ENCODE data around the gene AKAP8. TPM values are rescaled to one million over a fixed set of nuclear protein-coding genes. Genes with fewer than 3 reads are reported as not detected.

The AKAP8 gene
- total and polyA plus RNA-seq, 2 of the 4 experiments (the other 2 are of a cell fraction): 12.2 to 13.4 TPM

DNA sequence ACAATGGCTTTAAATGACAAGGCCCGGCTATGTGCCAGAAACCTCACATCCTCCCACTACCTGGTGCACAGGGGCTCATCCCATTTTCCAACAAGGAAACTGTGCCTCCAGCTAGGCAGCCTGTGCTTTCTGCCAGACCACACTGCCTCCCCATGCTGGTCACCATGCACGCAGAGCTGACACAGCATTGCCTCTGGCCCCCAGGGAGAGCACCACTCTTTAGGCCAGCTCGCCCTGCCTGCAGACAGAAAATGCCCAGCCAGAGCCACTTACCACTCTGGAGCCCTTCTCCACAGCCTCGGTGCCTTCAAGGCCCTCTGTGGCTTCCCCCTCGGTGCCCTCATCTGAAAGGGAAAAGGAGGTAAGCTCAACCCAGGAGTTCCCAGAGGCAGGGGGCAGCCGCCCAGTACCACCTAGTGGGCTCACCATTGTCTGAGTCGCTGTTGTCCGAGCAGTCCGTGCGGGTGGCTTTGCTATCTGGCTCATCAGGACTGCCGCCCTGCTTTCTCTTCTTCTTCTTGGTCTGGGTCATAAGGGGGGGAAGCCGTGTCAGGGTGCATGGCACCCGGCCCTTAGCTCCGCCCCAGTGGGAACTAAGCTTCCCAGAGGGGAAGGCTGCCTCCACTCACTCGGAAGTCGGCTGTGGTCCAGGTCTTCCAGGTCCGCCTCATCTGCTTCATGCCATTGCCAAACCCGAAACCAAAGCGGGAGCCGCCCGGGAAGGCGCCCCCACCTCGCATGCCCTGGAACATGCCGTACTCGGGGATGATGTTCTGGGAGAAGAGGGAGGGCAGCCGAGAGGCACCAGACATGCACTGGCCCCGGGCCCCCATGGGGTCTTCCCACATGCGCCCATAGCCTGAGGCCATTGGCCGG, 21.2 kb upstream of the AKAP8 start (continued):
- TF ChIP-seq RAD21 (IDR thresholded peaks at IDR 0.05; ENCODE audit: low read length): no peak

DNA sequence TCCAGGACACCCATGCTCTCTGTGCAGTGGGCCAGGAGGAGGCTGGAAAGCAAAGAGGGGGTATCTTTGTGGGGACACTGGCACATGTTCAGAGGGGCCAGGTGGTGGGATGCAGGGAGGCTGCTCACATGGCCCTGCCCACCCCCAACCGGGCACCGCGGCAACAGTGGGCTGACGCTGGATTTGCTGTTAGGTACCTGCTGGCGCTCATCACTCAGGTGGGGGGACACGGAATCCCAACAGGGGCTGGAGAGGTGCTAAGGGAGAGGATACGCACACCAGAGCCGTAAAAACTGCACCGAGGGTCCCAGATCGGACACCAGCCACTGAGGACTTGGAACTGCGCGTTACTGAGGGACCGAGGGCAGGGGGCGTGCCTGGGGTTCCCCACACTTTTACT, 20.0 kb upstream of the AKAP8 start:
- Histone ChIP-seq H2AK5ac (ENCODE audit: low read depth, low read length) (no peak overlapping the region), H3K9me1 (ENCODE audit: insufficient read depth, low read length) (peaks cover 4% of the 10 kb centered on the region; the same call in 1 of the 2 replicates), H2BK20ac (ENCODE audit: low read depth, low read length) (no peak overlapping the region), H2BK120ac (ENCODE audit: low read depth, low read length) (no peak overlapping the region), H3K9me3 (ENCODE audit: control insufficient read depth, insufficient read depth, low read length) (no peaks in the 10 kb centered on the region), H2BK15ac (ENCODE audit: low read depth, low read length) (no peak overlapping the region), H2BK5ac (ENCODE audit: low read depth, low read length, poor library complexity, severe bottlenecking) (no peak overlapping the region), H3K14ac (replicated peaks; ENCODE audit: low read depth, low read length) (no peak overlapping the region), H3K18ac (ENCODE audit: low read depth, low read length) (no peak overlapping the region), H3K56ac (ENCODE audit: extremely low read depth, insufficient read depth, low read length) (no peak overlapping the region), H3K27me3 (ENCODE audit: control insufficient read depth, insufficient read depth, low read length) (no peaks in the 10 kb centered on the region), H4K20me1 (ENCODE audit: insufficient read depth, low read length) (peaks cover 81% of the 10 kb centered on the region), H3K27ac (ENCODE audit: insufficient read depth, low read length) (no peak overlapping the region), H3K4me2 (ENCODE audit: low read depth, low read length) (no peak overlapping the region), H4K8ac (ENCODE audit: low read depth in 2 of 2, low read length in 2 of 2) (no peak overlapping the region), H3K23ac (ENCODE audit: low read depth, low read length) (no peak overlapping the region), H3K79me1 (ENCODE audit: low read depth in 1 of 2, low read length in 2 of 2) (peaks cover 4 to 74% of the 10 kb centered on the region in 2 experiments; a peak in 3 of 4 replicates), H3K36me3 (ENCODE audit: control insufficient read depth, insufficient read depth, low read length) (peaks cover 79% of the 10 kb centered on the region), H4K91ac (ENCODE audit: insufficient read depth, low read depth, low read length) (no peak overlapping the region), H3K4ac (ENCODE audit: low read depth, low read length) (no peak overlapping the region), H4K5ac (ENCODE audit: low read depth, low read length) (no peak overlapping the region), H2AK9ac (replicated peaks; ENCODE audit: low read depth, low read length, poor library complexity) (no peak overlapping the region), H2AFZ (replicated peaks; ENCODE audit: low read length, poor library complexity) (no peak overlapping the region), H3K4me1 (ENCODE audit: control insufficient read depth, insufficient read depth, low read length) (peaks cover 2% of the 10 kb centered on the region; the same call in 1 of the 2 replicates), H3K4me3 (ENCODE audit: insufficient read depth, low read depth, low read length) (no peak overlapping the region), H3K9ac (ENCODE audit: low read depth, low read length) (no peak overlapping the region)
- no peak for ATAC-seq (ENCODE audit: low read depth)
- WGBS, 2 experiments (ENCODE audit: extremely low coverage in 2 of 2, insufficient read length in 1 of 2): 100% methylated on average over 3 of the region's 14 CpGs; no CpG with 5 or more reads in 1 of the 2 experiments
- CTCF ChIA-PET: no interaction called here
- dilution Hi-C loops (cut with HindIII; ENCODE audit: low sequenced_read_pairs, unreplicated experiment) (no loop called here), intact Hi-C loops (cut with micrococcal nuclease) (no loop called here), in situ Hi-C loops (cut with MboI; ENCODE audit: low sequenced_read_pairs) (loop anchor here (25.0 kb wide), 1 partner anchor 788 kb away; the partner anchor contains the start of genes AP1M1 and FAM32A)
- BruUV-seq (replicated peaks): no TSS peak
- POLR2A ChIA-PET (ENCODE audit: unreplicated experiment): no interaction called here
- no peak for DNase-seq
- TF ChIP-seq RAD21 (IDR thresholded peaks at IDR 0.05; ENCODE audit: low read length) (no peak), RFX5 (IDR thresholded peaks at IDR 0.05; ENCODE audit: low read depth, low read length) (no peak), NFE2L2 (IDR thresholded peaks at IDR 0.05; ENCODE audit: low read depth, low read length) (no peak), MXI1 (IDR thresholded peaks at IDR 0.05; ENCODE audit: borderline replicate concordance, low read depth, low read length) (no peak), FOS (IDR thresholded peaks at IDR 0.05; ENCODE audit: low read depth, low read length) (no peak), MAZ (IDR thresholded peaks at IDR 0.05; ENCODE audit: borderline replicate concordance, low read depth, low read length) (no peak), MAFK (IDR thresholded peaks at IDR 0.05; ENCODE audit: low read depth, low read length) (no peak), CHD1 (IDR thresholded peaks at IDR 0.05; ENCODE audit: low read depth, low read length) (no peak)
- TF ChIP-seq, protein P1, sequence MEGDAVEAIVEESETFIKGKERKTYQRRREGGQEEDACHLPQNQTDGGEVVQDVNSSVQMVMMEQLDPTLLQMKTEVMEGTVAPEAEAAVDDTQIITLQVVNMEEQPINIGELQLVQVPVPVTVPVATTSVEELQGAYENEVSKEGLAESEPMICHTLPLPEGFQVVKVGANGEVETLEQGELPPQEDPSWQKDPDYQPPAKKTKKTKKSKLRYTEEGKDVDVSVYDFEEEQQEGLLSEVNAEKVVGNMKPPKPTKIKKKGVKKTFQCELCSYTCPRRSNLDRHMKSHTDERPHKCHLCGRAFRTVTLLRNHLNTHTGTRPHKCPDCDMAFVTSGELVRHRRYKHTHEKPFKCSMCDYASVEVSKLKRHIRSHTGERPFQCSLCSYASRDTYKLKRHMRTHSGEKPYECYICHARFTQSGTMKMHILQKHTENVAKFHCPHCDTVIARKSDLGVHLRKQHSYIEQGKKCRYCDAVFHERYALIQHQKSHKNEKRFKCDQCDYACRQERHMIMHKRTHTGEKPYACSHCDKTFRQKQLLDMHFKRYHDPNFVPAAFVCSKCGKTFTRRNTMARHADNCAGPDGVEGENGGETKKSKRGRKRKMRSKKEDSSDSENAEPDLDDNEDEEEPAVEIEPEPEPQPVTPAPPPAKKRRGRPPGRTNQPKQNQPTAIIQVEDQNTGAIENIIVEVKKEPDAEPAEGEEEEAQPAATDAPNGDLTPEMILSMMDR (conservative IDR thresholded peaks at IDR 0.05; ENCODE audit: low read depth, low read length): no peak
- TF ChIP-seq, protein P2, sequence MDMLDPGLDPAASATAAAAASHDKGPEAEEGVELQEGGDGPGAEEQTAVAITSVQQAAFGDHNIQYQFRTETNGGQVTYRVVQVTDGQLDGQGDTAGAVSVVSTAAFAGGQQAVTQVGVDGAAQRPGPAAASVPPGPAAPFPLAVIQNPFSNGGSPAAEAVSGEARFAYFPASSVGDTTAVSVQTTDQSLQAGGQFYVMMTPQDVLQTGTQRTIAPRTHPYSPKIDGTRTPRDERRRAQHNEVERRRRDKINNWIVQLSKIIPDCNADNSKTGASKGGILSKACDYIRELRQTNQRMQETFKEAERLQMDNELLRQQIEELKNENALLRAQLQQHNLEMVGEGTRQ (IDR thresholded peaks at IDR 0.05; ENCODE audit: low read depth, low read length): no peak

Measured in IMR-90 (cell line).